ENCODE measurements around the gene FAN1.
"Not testable (repeated sequence)": the region's sequence is repeated elsewhere in the genome, so short reads cannot be mapped to it uniquely, and the experiment has no call there.

FAN1 gene

GRCh38 chr15:30903497-30904187, at the start of gene FAN1:
Gene FAN1 (plus strand): TSS chr15:30903915. CDS start chr15:30904664, 749 bp downstream.
- no peak for FAIRE-seq

- peak; percentile 81 for FAIRE-seq
These were observed 44.4 kb upstream of the FAN1 start for GRCh38 chr15:30859091-30859874.

GRCh38 chr15:30865257-30865656, 38.5 kb upstream of the FAN1 start:
- peak; percentile 11 for FAIRE-seq

- FAIRE-seq, result no peak
These were observed 33.0 kb upstream of the FAN1 start for GRCh38 chr15:30870681-30871080.

GRCh38 chr15:30872341-30872748, 31.4 kb upstream of the FAN1 start:
- FAIRE-seq, result no peak

GRCh38 chr15:30877070-30877469, 26.6 kb upstream of the FAN1 start:
- no peak for FAIRE-seq

GRCh38 chr15:30878515-30878914, 25.2 kb upstream of the FAN1 start:
- FAIRE-seq, result no peak

GRCh38 chr15:30882849-30883433, 20.8 kb upstream of the FAN1 start:
- no peak for FAIRE-seq

- FAIRE-seq, result not testable (repeated sequence)
These were observed 20.0 kb upstream of the FAN1 start for GRCh38 chr15:30883666-30884065.

- FAIRE-seq, result no peak
These were observed 17.9 kb upstream of the FAN1 start for GRCh38 chr15:30885814-30886213.

- FAIRE-seq, result no peak
These were observed 14.5 kb upstream of the FAN1 start for GRCh38 chr15:30889196-30889595.

- no peak for FAIRE-seq
These were observed 8.1 kb upstream of the FAN1 start for GRCh38 chr15:30895461-30896210.

- no peak for FAIRE-seq
These were observed 7.5 kb upstream of the FAN1 start for GRCh38 chr15:30896211-30896606.

GRCh38 chr15:30901889-30902288, 1.8 kb upstream of the FAN1 start:
- no peak for FAIRE-seq

- FAIRE-seq, result no peak
These were observed 1.1 kb downstream of the FAN1 start for GRCh38 chr15:30904812-30905211.

- FAIRE-seq, result no peak
These were observed 2.1 kb downstream of the FAN1 start for GRCh38 chr15:30905821-30906220.

- no peak for FAIRE-seq
These were observed 2.7 kb downstream of the FAN1 start for GRCh38 chr15:30906366-30906765.

GRCh38 chr15:30913761-30914160, 10.0 kb downstream of the FAN1 start:
- FAIRE-seq, result no peak

- no peak for FAIRE-seq
These were observed 13.3 kb downstream of the FAN1 start for GRCh38 chr15:30917013-30917412.

GRCh38 chr15:30917675-30918074, 14.0 kb downstream of the FAN1 start:
- FAIRE-seq, result no peak

GRCh38 chr15:30918366-30918765, 14.7 kb downstream of the FAN1 start:
- no peak for FAIRE-seq

- FAIRE-seq, result no peak
These were observed 16.3 kb downstream of the FAN1 start for GRCh38 chr15:30919877-30920550.

GRCh38 chr15:30921106-30921505, 17.4 kb downstream of the FAN1 start:
- FAIRE-seq, result no peak

Data from A204.1 (cell line).